SU-DHL-6 (cell line): ENCODE measurements around the gene SMTNL2.

Source experiments
- H2AFZ ChIP-seq: fragments of 200-600 bp; sonication (generic); 2 replicates; pipeline ENCODE4 v1.6.1; 2014; ENCODE audit warnings: low read depth, mild to moderate bottlenecking, moderate library complexity, mixed read lengths, antibody characterized with exemption, low read length; ENCODE audit not compliant: severe bottlenecking
- H3F3A ChIP-seq: fragments of 200-600 bp; shearing (Covaris generic); 2 replicates; pipeline ENCODE4 v1.6.0; 2016; ENCODE audit warnings: antibody characterized with exemption, mild to moderate bottlenecking; ENCODE audit not compliant: insufficient read depth
- H3K27ac ChIP-seq: fragments of 200-600 bp; sonication (generic); 2 replicates; pipeline ENCODE4 v1.5.1; 2016; ENCODE audit warnings: low read depth, mild to moderate bottlenecking, low read length, moderate library complexity, mixed read lengths
- H3K27me3 ChIP-seq: fragments of 200-600 bp; sonication (generic), shearing (Covaris generic); 2 replicates; pipeline ENCODE4 v1.6.0; 2014; ENCODE audit warnings: mild to moderate bottlenecking, low read length
- H3K36me3 ChIP-seq: fragments of 200-600 bp; sonication (generic); 2 replicates; pipeline ENCODE4 v1.6.1; 2014; ENCODE audit warnings: mild to moderate bottlenecking, low read length, mixed read lengths
- H3K4me2 ChIP-seq: fragments of 300-600, 200-600 bp; shearing (Covaris generic), sonication (generic); 2 replicates; pipeline ENCODE4 v1.6.0; 2014; ENCODE audit warnings: low read length, low read depth, mild to moderate bottlenecking; ENCODE audit not compliant: poor library complexity, severe bottlenecking
- H3K4me3 ChIP-seq: fragments of 200-600 bp; sonication (generic); 2 replicates; pipeline ENCODE4 v1.5.1; 2014; ENCODE audit warnings: antibody characterized with exemption, low read length, mild to moderate bottlenecking, mixed read lengths; ENCODE audit not compliant: insufficient read depth, poor library complexity, severe bottlenecking
- H3K79me2 ChIP-seq: fragments of 200-600 bp; sonication (generic); 2 replicates; pipeline ENCODE4 v1.6.1; 2014; ENCODE audit warnings: mild to moderate bottlenecking, low read length, moderate library complexity; ENCODE audit not compliant: insufficient read depth
- H3K9ac ChIP-seq: fragments of 200-600 bp; sonication (generic); 2 replicates; pipeline ENCODE4 v1.7.0; 2014; ENCODE audit warnings: mild to moderate bottlenecking, low read length
- H3K9me2 ChIP-seq: fragments of 200-600 bp; sonication (generic); replicated peaks from 2 replicates; pipeline ENCODE4 v1.6.1; 2014; ENCODE audit warnings: low read length; ENCODE audit not compliant: insufficient read depth
- H3K9me3 ChIP-seq: fragments of 200-600 bp; sonication (generic); 2 replicates; pipeline ENCODE4 v1.6.1; 2014; ENCODE audit warnings: low read length, mixed read lengths; ENCODE audit not compliant: insufficient read depth
- H4K20me1 ChIP-seq: fragments of 200-600 bp; sonication (generic); 2 replicates; pipeline ENCODE4 v1.6.1; 2014; ENCODE audit warnings: low read depth, mild to moderate bottlenecking, antibody characterized with exemption, low read length, moderate library complexity, mixed read lengths
- EZH2phosphoT487 ChIP-seq: fragments of 200-600 bp; sonication (generic), shearing (Covaris generic); conservative IDR thresholded peaks from 2 replicates; pipeline ENCODE4 v1.6.1; 2018; ENCODE audit warnings: mild to moderate bottlenecking, antibody characterized with exemption, low read length, moderate library complexity, mixed read lengths
- TF ChIP-seq, protein P1 (sequence below): fragments of 200-600 bp; sonication (generic); IDR thresholded peaks from one replicate; pipeline ENCODE4 v1.5.1; 2017; ENCODE audit warnings: antibody characterized with exemption, mild to moderate bottlenecking, low read length, moderate library complexity; ENCODE audit not compliant: insufficient read depth, poor library complexity, severe bottlenecking

SMTNL2 gene

DNA sequence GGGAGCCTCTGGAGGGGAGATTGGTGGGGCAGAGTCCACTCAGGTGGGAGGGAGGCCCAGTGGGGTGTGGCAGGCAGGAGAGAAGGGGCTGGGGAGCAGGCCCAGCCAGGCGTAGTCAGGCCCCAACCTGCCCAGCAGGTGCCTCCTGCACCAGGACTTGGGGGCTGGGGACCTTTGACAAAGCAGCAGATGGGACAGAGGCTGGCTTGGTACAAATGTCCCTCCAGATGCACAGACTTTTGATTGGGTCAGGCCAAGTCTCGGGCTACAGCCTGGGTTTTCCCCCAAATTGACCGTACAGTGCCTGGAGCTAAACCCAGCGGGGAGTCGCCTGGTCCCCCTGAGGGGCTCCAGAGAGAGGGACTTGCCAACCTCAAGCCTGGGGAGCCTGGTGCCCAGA lies 24.4 kb upstream of the SMTNL2 start:
- Histone ChIP-seq H3K27me3 (no peaks in the 10 kb centered on the region), H3K9me2 (no peaks in the 10 kb centered on the region), H3F3A (no peaks in the 10 kb centered on the region), H3K79me2 (peaks cover 2% of the 10 kb centered on the region), H3K36me3 (no peaks in the 10 kb centered on the region), H3K27ac (no peak overlapping the region), H3K9me3 (no peaks in the 10 kb centered on the region), H2AFZ (no peak overlapping the region), H3K9ac (no peak overlapping the region), H3K4me2 (no peak overlapping the region), H3K4me3 (no peak overlapping the region), H4K20me1 (no peaks in the 10 kb centered on the region)
- no peak for TF ChIP-seq EZH2phosphoT487
- TF ChIP-seq, protein P1, sequence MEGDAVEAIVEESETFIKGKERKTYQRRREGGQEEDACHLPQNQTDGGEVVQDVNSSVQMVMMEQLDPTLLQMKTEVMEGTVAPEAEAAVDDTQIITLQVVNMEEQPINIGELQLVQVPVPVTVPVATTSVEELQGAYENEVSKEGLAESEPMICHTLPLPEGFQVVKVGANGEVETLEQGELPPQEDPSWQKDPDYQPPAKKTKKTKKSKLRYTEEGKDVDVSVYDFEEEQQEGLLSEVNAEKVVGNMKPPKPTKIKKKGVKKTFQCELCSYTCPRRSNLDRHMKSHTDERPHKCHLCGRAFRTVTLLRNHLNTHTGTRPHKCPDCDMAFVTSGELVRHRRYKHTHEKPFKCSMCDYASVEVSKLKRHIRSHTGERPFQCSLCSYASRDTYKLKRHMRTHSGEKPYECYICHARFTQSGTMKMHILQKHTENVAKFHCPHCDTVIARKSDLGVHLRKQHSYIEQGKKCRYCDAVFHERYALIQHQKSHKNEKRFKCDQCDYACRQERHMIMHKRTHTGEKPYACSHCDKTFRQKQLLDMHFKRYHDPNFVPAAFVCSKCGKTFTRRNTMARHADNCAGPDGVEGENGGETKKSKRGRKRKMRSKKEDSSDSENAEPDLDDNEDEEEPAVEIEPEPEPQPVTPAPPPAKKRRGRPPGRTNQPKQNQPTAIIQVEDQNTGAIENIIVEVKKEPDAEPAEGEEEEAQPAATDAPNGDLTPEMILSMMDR: no peak

DNA sequence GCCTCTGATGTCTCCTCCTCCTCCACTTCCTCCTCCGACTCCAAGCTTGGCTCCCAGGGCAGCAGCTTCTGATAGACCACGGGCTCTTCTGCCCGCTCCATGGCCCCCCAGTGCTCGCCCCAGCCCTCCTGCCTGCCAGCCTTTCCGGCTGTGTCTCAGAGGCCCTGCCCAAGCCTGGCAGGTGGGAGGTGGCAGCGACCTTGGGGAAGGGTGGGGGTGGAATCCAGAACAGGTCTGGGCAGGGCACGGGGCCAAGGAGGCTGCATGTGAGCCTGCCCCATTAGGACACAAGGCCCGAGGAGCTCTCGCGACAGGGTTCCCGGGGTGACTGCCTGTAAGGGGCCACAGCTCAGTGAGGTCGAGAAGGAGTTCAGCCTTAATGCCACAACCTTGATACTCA lies 23.9 kb upstream of the SMTNL2 start, which contains the start of gene GGT6:
Gene GGT6 (minus strand): TSS at position 157 of the 400 bp plus-strand sequence. CDS start 56 bp downstream, at position 101.
- no peak within 1 kb of the TSS for H3K9ac ChIP-seq
- no peaks in the 10 kb centered on the region for H3F3A ChIP-seq
- no peaks in the 10 kb centered on the region for H4K20me1 ChIP-seq
- no peaks in the 10 kb centered on the region for H3K27me3 ChIP-seq
- no peak within 1 kb of the TSS for H2AFZ ChIP-seq
- no peak within 1 kb of the TSS for H3K4me3 ChIP-seq
- no peak within 1 kb of the TSS for H3K27ac ChIP-seq
- no peak within 1 kb of the TSS for H3K4me2 ChIP-seq
- no peaks in the 10 kb centered on the region for H3K9me2 ChIP-seq
- no peaks in the 10 kb centered on the region for H3K36me3 ChIP-seq
- TF ChIP-seq, protein P1: no peak
- no peak for TF ChIP-seq EZH2phosphoT487
- H3K79me2 ChIP-seq: no peaks in the 10 kb centered on the region
- no peaks in the 10 kb centered on the region for H3K9me3 ChIP-seq

- TF ChIP-seq, protein P1: no peak
- no peak for TF ChIP-seq EZH2phosphoT487
- Histone ChIP-seq H3K79me2 (no peaks in the 10 kb centered on the region), H3K27ac (no peak overlapping the region), H4K20me1 (no peaks in the 10 kb centered on the region), H3K36me3 (no peaks in the 10 kb centered on the region), H2AFZ (no peak overlapping the region), H3K9me3 (no peaks in the 10 kb centered on the region), H3F3A (no peaks in the 10 kb centered on the region), H3K9me2 (no peaks in the 10 kb centered on the region), H3K4me3 (no peak overlapping the region), H3K9ac (no peak overlapping the region), H3K4me2 (no peak overlapping the region), H3K27me3 (no peaks in the 10 kb centered on the region)
Measured at GRCh38 chr17:4560837-4561256, 23.5 kb upstream of the SMTNL2 start.
